HG03565 (cell line): ENCODE data around the gene HACD1.

Source experiments
- ATAC-seq: cut with Tn5 transposase; IDR thresholded peaks from one replicate; pipeline ENCODE4 v1.9.1; 2021; ENCODE audit warnings: mild to moderate bottlenecking, moderate library complexity; ENCODE audit not compliant: unreplicated experiment

The HACD1 gene

GRCh38 chr10:17617031-17617911, at the start of gene HACD1:
Gene HACD1, minus strand, starts transcription at chr10:17617374. Its CDS starts 35 bp downstream, at chr10:17617339.
- ATAC-seq, result peak; percentile 47

- no peak for ATAC-seq
These were observed 48.6 kb upstream of the HACD1 start for GRCh38 chr10:17665747-17666146.

- ATAC-seq, result no peak
These were observed 46.3 kb upstream of the HACD1 start for GRCh38 chr10:17663450-17663849.

- no peak for ATAC-seq
These were observed 45.3 kb upstream of the HACD1 start for GRCh38 chr10:17662193-17663138.

- ATAC-seq, result no peak
These were observed 44.3 kb upstream of the HACD1 start for GRCh38 chr10:17661510-17661909.

- no peak for ATAC-seq
These were observed 43.7 kb upstream of the HACD1 start for GRCh38 chr10:17660921-17661320.

- no peak for ATAC-seq
These were observed 42.2 kb upstream of the HACD1 start for GRCh38 chr10:17659365-17659764.

- no peak for ATAC-seq
These were observed 39.9 kb upstream of the HACD1 start for GRCh38 chr10:17657103-17657500.

- peak; percentile 94 for ATAC-seq
These were observed 38.5 kb upstream of the HACD1 start for GRCh38 chr10:17655567-17656146.

- no peak for ATAC-seq
These were observed 37.8 kb upstream of the HACD1 start for GRCh38 chr10:17655009-17655408.

- no peak for ATAC-seq
These were observed 35.4 kb upstream of the HACD1 start for GRCh38 chr10:17652585-17652984.

- ATAC-seq, result no peak
These were observed 34.7 kb upstream of the HACD1 start for GRCh38 chr10:17651896-17652295.

- no peak for ATAC-seq
These were observed 33.2 kb upstream of the HACD1 start for GRCh38 chr10:17650416-17650815.

- no peak for ATAC-seq
These were observed 32.7 kb upstream of the HACD1 start for GRCh38 chr10:17649836-17650235.

- ATAC-seq, result no peak
These were observed 31.9 kb upstream of the HACD1 start for GRCh38 chr10:17649052-17649451.

GRCh38 chr10:17648243-17649035, 31.3 kb upstream of the HACD1 start:
- no peak for ATAC-seq

GRCh38 chr10:17647326-17647725, 30.2 kb upstream of the HACD1 start:
- ATAC-seq, result no peak

GRCh38 chr10:17645621-17646345, 28.6 kb upstream of the HACD1 start:
- no peak for ATAC-seq

- peak; percentile 13 for ATAC-seq
These were observed 27.3 kb upstream of the HACD1 start for GRCh38 chr10:17644485-17644943.
